H1 (cell line): ENCODE measurements around the gene RIMBP2.

Experiments
- EGR1 ChIP-seq: IDR thresholded peaks from 2 replicates; pipeline ENCODE4 v1.6.1; 2011; ENCODE audit warnings: low read depth, low read length, borderline replicate concordance
- SP1 ChIP-seq: IDR thresholded peaks from 2 replicates; pipeline ENCODE4 v1.6.1; 2011; ENCODE audit warnings: low read depth, low read length
- TBP ChIP-seq: IDR thresholded peaks from 2 replicates; pipeline ENCODE4 v1.6.1; 2011; ENCODE audit warnings: low read depth, low read length, improper control_type of control experiment
- TF ChIP-seq, protein P1 (sequence below), 3 experiments: IDR thresholded peaks; 1 replicate in 2 of 3; 2 replicates in 1 of 3; pipeline versions ENCODE4 v1.5.1 to v1.6.1; 2011; ENCODE audit warnings: low read length in 3 of 3, mild to moderate bottlenecking in 3 of 3, inconsistent platforms in 2 of 3, low read depth in 1 of 3, moderate library complexity in 1 of 3; ENCODE audit not compliant: insufficient read depth in 1 of 3; ENCODE audit errors: control extremely low read depth in 1 of 3

DNA sequence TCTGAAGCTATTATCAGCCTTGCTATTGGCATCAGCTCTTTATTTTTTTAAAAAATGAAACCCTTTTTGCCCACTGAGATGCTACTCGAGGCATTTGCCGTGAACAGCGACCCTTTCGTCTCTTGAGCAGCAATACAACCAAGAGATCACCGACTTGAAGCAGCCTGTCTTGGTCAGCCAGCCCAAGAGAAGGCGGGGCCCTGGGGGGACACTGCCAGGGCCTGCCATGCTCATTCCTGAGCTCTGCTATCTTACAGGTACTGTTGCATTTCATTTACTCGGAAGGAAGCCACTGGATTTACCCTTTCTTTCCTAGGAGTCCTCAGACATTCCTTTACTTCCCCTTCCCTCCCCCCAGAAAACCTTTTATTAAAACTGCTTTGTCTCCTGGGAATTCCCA, 361.7 kb downstream of the RIMBP2 start:
- TF ChIP-seq SP1 (no peak), TBP (no peak), EGR1 (no peak)
- TF ChIP-seq, protein P1, sequence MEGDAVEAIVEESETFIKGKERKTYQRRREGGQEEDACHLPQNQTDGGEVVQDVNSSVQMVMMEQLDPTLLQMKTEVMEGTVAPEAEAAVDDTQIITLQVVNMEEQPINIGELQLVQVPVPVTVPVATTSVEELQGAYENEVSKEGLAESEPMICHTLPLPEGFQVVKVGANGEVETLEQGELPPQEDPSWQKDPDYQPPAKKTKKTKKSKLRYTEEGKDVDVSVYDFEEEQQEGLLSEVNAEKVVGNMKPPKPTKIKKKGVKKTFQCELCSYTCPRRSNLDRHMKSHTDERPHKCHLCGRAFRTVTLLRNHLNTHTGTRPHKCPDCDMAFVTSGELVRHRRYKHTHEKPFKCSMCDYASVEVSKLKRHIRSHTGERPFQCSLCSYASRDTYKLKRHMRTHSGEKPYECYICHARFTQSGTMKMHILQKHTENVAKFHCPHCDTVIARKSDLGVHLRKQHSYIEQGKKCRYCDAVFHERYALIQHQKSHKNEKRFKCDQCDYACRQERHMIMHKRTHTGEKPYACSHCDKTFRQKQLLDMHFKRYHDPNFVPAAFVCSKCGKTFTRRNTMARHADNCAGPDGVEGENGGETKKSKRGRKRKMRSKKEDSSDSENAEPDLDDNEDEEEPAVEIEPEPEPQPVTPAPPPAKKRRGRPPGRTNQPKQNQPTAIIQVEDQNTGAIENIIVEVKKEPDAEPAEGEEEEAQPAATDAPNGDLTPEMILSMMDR (IDR thresholded peaks at IDR 0.05; ENCODE audit: control extremely low read depth in 1 of 3, insufficient read depth in 1 of 3, low read depth in 1 of 3, low read length in 3 of 3), result no peak
